Parathyroid adenoma (tissue), 2 donors: ENCODE measurements around the gene CIAO3.

Experiments
- H2AFZ ChIP-seq: fragments of 300-600 bp; sonication (generic); one replicate; pipeline ENCODE4 v1.7.0; 2017; ENCODE audit warnings: antibody characterized with exemption, mild to moderate bottlenecking
- H3K27ac ChIP-seq: fragments of 300-600 bp; sonication (generic); one replicate; pipeline ENCODE4 v1.7.0; 2017
- H3K27me3 ChIP-seq: fragments of 300-600 bp; sonication (generic); one replicate; pipeline ENCODE4 v1.7.0; 2017; ENCODE audit warnings: low read length; ENCODE audit not compliant: control insufficient read depth, insufficient read depth
- H3K36me3 ChIP-seq: fragments of 300-600 bp; sonication (generic); one replicate; pipeline ENCODE4 v1.7.0; 2017; ENCODE audit warnings: low read length; ENCODE audit not compliant: control insufficient read depth, insufficient read depth
- H3K4me1 ChIP-seq: fragments of 300-600 bp; sonication (generic); one replicate; pipeline ENCODE4 v1.7.0; 2017; ENCODE audit warnings: control low read depth
- H3K4me2 ChIP-seq: fragments of 300-600 bp; sonication (generic); one replicate; pipeline ENCODE4 v1.7.0; 2017; ENCODE audit warnings: low read length
- H3K4me3 ChIP-seq: fragments of 300-600 bp; sonication (generic); one replicate; pipeline ENCODE4 v1.7.0; 2017; ENCODE audit warnings: low read depth, low read length
- H3K79me2 ChIP-seq: fragments of 300-600 bp; sonication (generic); one replicate; pipeline ENCODE4 v1.7.0; 2017; ENCODE audit warnings: control low read depth
- H3K9ac ChIP-seq: fragments of 300-600 bp; sonication (generic); one replicate; pipeline ENCODE4 v1.7.0; 2017; ENCODE audit warnings: mild to moderate bottlenecking
- H3K9me3 ChIP-seq: fragments of 300-600 bp; sonication (generic); one replicate; pipeline ENCODE4 v1.7.0; 2017; ENCODE audit warnings: low read length; ENCODE audit not compliant: control insufficient read depth
- CTCF ChIP-seq: fragments of 300-600 bp; sonication (generic); IDR thresholded peaks from one replicate; pipeline ENCODE4 v1.7.0; 2017; ENCODE audit warnings: antibody characterized with exemption, mild to moderate bottlenecking
- donor health status: primary hyperparathyroidism.

The CIAO3 gene

GRCh38 chr16:780296-780695 is 39.5 kb upstream of the CIAO3 start:
- Histone ChIP-seq H3K4me2 (no peak overlapping the region), H3K27ac (no peak overlapping the region), H3K36me3 (no peaks in the 10 kb centered on the region), H3K4me3 (no peak overlapping the region), H3K9ac (no peak overlapping the region), H3K4me1 (no peaks in the 10 kb centered on the region), H2AFZ (no peak overlapping the region), H3K79me2 (no peaks in the 10 kb centered on the region), H3K9me3 (no peaks in the 10 kb centered on the region), H3K27me3 (no peaks in the 10 kb centered on the region)
- TF ChIP-seq CTCF = no peak

GRCh38 chr16:779561-779960 is 38.8 kb upstream of the CIAO3 start:
- TF ChIP-seq CTCF = no peak
- Histone ChIP-seq H3K27ac (no peak overlapping the region), H3K36me3 (no peaks in the 10 kb centered on the region), H2AFZ (no peak overlapping the region), H3K9me3 (no peaks in the 10 kb centered on the region), H3K9ac (no peak overlapping the region), H3K27me3 (no peaks in the 10 kb centered on the region), H3K4me3 (no peak overlapping the region), H3K79me2 (no peaks in the 10 kb centered on the region), H3K4me2 (no peak overlapping the region), H3K4me1 (no peaks in the 10 kb centered on the region)

- H3K9ac ChIP-seq = no peak overlapping the region
- no peaks in the 10 kb centered on the region for H3K27me3 ChIP-seq
- no peaks in the 10 kb centered on the region for H3K36me3 ChIP-seq
- no peak for TF ChIP-seq CTCF
- H3K9me3 ChIP-seq = no peaks in the 10 kb centered on the region
- no peak overlapping the region for H3K4me2 ChIP-seq
- H3K79me2 ChIP-seq = no peaks in the 10 kb centered on the region
- H3K4me1 ChIP-seq = no peaks in the 10 kb centered on the region
- no peak overlapping the region for H3K4me3 ChIP-seq
- H3K27ac ChIP-seq = no peak overlapping the region
- H2AFZ ChIP-seq = no peak overlapping the region
Observed at GRCh38 chr16:778909-779527, 38.2 kb upstream of the CIAO3 start.

- Histone ChIP-seq H3K9me3 (no peaks in the 10 kb centered on the region), H3K27me3 (no peaks in the 10 kb centered on the region)
Observed at GRCh38 chr16:778447-778846, 37.6 kb upstream of the CIAO3 start.

More at GRCh38 chr16:778447-778846, 37.6 kb upstream of the CIAO3 start:
- no peak for TF ChIP-seq CTCF
- H3K4me1 ChIP-seq = no peaks in the 10 kb centered on the region
- H2AFZ ChIP-seq = no peak overlapping the region
- no peak overlapping the region for H3K4me3 ChIP-seq
- H3K79me2 ChIP-seq = no peaks in the 10 kb centered on the region
- no peak overlapping the region for H3K27ac ChIP-seq
- no peaks in the 10 kb centered on the region for H3K36me3 ChIP-seq
- no peak overlapping the region for H3K9ac ChIP-seq
- no peak overlapping the region for H3K4me2 ChIP-seq
